ENCODE measurements around the gene LMX1B.
"Not testable (repeated sequence)": the region's sequence is repeated elsewhere in the genome, so short reads cannot be mapped to it uniquely, and the experiment has no call there.

The LMX1B gene

GRCh38 chr9:126636983-126637798 is 23.5 kb downstream of the LMX1B start:
- DNase-seq = peak; percentile 62

GRCh38 chr9:126638571-126639132 is 24.9 kb downstream of the LMX1B start:
- no peak for DNase-seq

- no peak for DNase-seq
Measured at GRCh38 chr9:126639318-126640000, 25.7 kb downstream of the LMX1B start.

- no peak for DNase-seq
Measured at GRCh38 chr9:126641118-126641851, 27.6 kb downstream of the LMX1B start.

- DNase-seq = no peak
Measured at GRCh38 chr9:126642010-126642744, 28.4 kb downstream of the LMX1B start.

GRCh38 chr9:126642839-126643238 is 29.1 kb downstream of the LMX1B start:
- DNase-seq = no peak

GRCh38 chr9:126643945-126644527 is 30.3 kb downstream of the LMX1B start:
- DNase-seq = no peak

- no peak for DNase-seq
Measured at GRCh38 chr9:126646162-126646561, 32.4 kb downstream of the LMX1B start.

- DNase-seq = no peak
Measured at GRCh38 chr9:126647585-126648411, 34.1 kb downstream of the LMX1B start.

- DNase-seq = no peak
Measured at GRCh38 chr9:126649477-126649876, 35.7 kb downstream of the LMX1B start.

- no peak for DNase-seq
Measured at GRCh38 chr9:126650404-126651341, 36.9 kb downstream of the LMX1B start.

- no peak for DNase-seq
Measured at GRCh38 chr9:126652140-126652582, 38.4 kb downstream of the LMX1B start.

- no peak for DNase-seq
Measured at GRCh38 chr9:126654124-126654523, 40.4 kb downstream of the LMX1B start.

GRCh38 chr9:126656214-126656613 is 42.5 kb downstream of the LMX1B start:
- not testable (repeated sequence) for DNase-seq

- no peak for DNase-seq
Measured at GRCh38 chr9:126658201-126658825, 44.6 kb downstream of the LMX1B start.

- DNase-seq = no peak
Measured at GRCh38 chr9:126658956-126659555, 45.3 kb downstream of the LMX1B start.

- DNase-seq = no peak
Measured at GRCh38 chr9:126661122-126661520, 47.4 kb downstream of the LMX1B start.

GRCh38 chr9:126661521-126662251 is 48.0 kb downstream of the LMX1B start:
- DNase-seq = no peak
